Left ventricle myocardium inferior (tissue), 1 donor: Measurements from ENCODE around the gene ENTPD2. TPM values are rescaled to one million over a fixed set of nuclear protein-coding genes. Genes with fewer than 3 reads are reported as not detected.

Experiments
- DNase-seq: peaks from one replicate; pipeline ENCODE4 v3.0.0-alpha.2; 2020
- H3K27ac ChIP-seq: fragments of 200-600 bp; replicated peaks from 2 replicates; pipeline ENCODE4 v1.8.0; 2021
- H3K27me3 ChIP-seq: fragments of 200-600 bp; 2 replicates; pipeline ENCODE4 v1.8.0; 2021; ENCODE audit warnings: low read depth
- H3K36me3 ChIP-seq: fragments of 200-600 bp; 2 replicates; pipeline ENCODE4 v1.8.0; 2021
- H3K4me1 ChIP-seq: fragments of 200-600 bp; 2 replicates; pipeline ENCODE4 v1.8.0; 2021
- H3K4me3 ChIP-seq: fragments of 200-600 bp; 2 replicates; pipeline ENCODE4 v1.8.0; 2021; ENCODE audit warnings: mild to moderate bottlenecking, moderate library complexity
- H3K9me3 ChIP-seq: fragments of 200-600 bp; replicated peaks from 2 replicates; pipeline ENCODE4 v1.8.0; 2021
- CTCF ChIP-seq: fragments of 200-600 bp; IDR thresholded peaks from 2 replicates; pipeline ENCODE4 v1.8.0; 2021; ENCODE audit warnings: antibody characterized with exemption, mild to moderate bottlenecking, borderline replicate concordance
- intact Hi-C: fragments of 100-400 bp; cut with micrococcal nuclease; formaldehyde crosslinking; loops from one replicate; pipeline ENCODE4 v1.11.0; 2022
- total RNA-seq: library from RNA; stranded (reverse); fragmentation: NEBNext Ultra II Directional; extraction: Animal tissue kit (Norgen Biotek cat#: 25700); gene quantifications from one replicate; pipeline ENCODE4 v1.2.1, GENCODE V29; 2021
- donor health status: DM: no; HTN: yes; CAD: no; lungs with severe emphysema.

Gene ENTPD2
- total RNA-seq, 1 donor from 2014 or later = 1.5 TPM

GRCh38 chr9:137023157-137023556 is 30.7 kb downstream of the ENTPD2 start:
- Histone ChIP-seq H3K36me3 (peaks cover 18% of the 10 kb centered on the region), H3K9me3 (no peaks in the 10 kb centered on the region), H3K27ac (no peak overlapping the region), H3K4me1 (peaks cover 18% of the 10 kb centered on the region), H3K27me3 (no peaks in the 10 kb centered on the region), H3K4me3 (no peak overlapping the region)
- TF ChIP-seq CTCF = no peak
- DNase-seq = no peak
- intact Hi-C loops = no loop called here

- Histone ChIP-seq H3K4me3 (no peak overlapping the region), H3K9me3 (no peaks in the 10 kb centered on the region), H3K27ac (no peak overlapping the region), H3K36me3 (peaks cover 23% of the 10 kb centered on the region), H3K27me3 (no peaks in the 10 kb centered on the region), H3K4me1 (peaks cover 17% of the 10 kb centered on the region)
- no peak for DNase-seq
- intact Hi-C loops = no loop called here
- no peak for TF ChIP-seq CTCF
Measured at GRCh38 chr9:137022662-137023008, 31.2 kb downstream of the ENTPD2 start.

- H3K9me3 ChIP-seq = no peaks in the 10 kb centered on the region
- no peak overlapping the region for H3K27ac ChIP-seq
- no peaks in the 10 kb centered on the region for H3K27me3 ChIP-seq
- no peak for DNase-seq
- peaks cover 12% of the 10 kb centered on the region for H3K4me1 ChIP-seq
- H3K36me3 ChIP-seq = peaks cover 28% of the 10 kb centered on the region
- H3K4me3 ChIP-seq = no peak overlapping the region
- TF ChIP-seq CTCF = no peak
- intact Hi-C loops = no loop called here
Measured at GRCh38 chr9:137021979-137022661, 31.7 kb downstream of the ENTPD2 start.

GRCh38 chr9:137021568-137021978 is 32.3 kb downstream of the ENTPD2 start:
- H3K9me3 ChIP-seq = no peaks in the 10 kb centered on the region
- DNase-seq = no peak
- no peaks in the 10 kb centered on the region for H3K27me3 ChIP-seq
- H3K4me1 ChIP-seq = peaks cover 7% of the 10 kb centered on the region
- TF ChIP-seq CTCF = no peak
- no peak overlapping the region for H3K4me3 ChIP-seq
- peaks cover 33% of the 10 kb centered on the region for H3K36me3 ChIP-seq
- H3K27ac ChIP-seq = no peak overlapping the region
- intact Hi-C loops = no loop called here

GRCh38 chr9:137020771-137021567 is 32.9 kb downstream of the ENTPD2 start:
- Histone ChIP-seq H3K27ac (no peak overlapping the region), H3K27me3 (no peaks in the 10 kb centered on the region), H3K4me3 (no peak overlapping the region), H3K4me1 (peaks cover under 1% of the 10 kb centered on the region), H3K36me3 (peaks cover 40% of the 10 kb centered on the region), H3K9me3 (no peaks in the 10 kb centered on the region)
- intact Hi-C loops = no loop called here
- no peak for TF ChIP-seq CTCF
- DNase-seq = no peak
